Spleen (tissue), 7 donors: Measurements from ENCODE around the gene MACROD2.

Source experiments
- POLR2AphosphoS5 ChIP-seq, 3 donors: sonication (generic); formaldehyde crosslinking; IDR thresholded peaks; one replicate each; pipeline ENCODE4 v1.5.1; 2017; ENCODE audit warnings: antibody characterized with exemption in 3 of 3
- TF ChIP-seq, protein P1 (sequence below), 11 experiments: fragments of 200-600 bp in 7 of 11; fragments of 450-650 bp in 4 of 11; sonication (generic) in 4 of 11; IDR thresholded peaks in 8 of 11; conservative IDR thresholded peaks in 3 of 11; 1 replicate in 7 of 11; 2 replicates in 4 of 11; pipeline versions ENCODE4 v1.4.0 to v1.8.0; 2016 to 2021; ENCODE audit warnings: antibody characterized with exemption in 11 of 11, inconsistent platforms in 4 of 11, mild to moderate bottlenecking in 1 of 11
- donor health status: DM: no; HTN: no; CAD: no; lungs with moderate emphysema.
- donor health status: DM: no; HTN: no; CAD: no.
- donor health status: DM: no; HTN: no; CAD: no.

DNA sequence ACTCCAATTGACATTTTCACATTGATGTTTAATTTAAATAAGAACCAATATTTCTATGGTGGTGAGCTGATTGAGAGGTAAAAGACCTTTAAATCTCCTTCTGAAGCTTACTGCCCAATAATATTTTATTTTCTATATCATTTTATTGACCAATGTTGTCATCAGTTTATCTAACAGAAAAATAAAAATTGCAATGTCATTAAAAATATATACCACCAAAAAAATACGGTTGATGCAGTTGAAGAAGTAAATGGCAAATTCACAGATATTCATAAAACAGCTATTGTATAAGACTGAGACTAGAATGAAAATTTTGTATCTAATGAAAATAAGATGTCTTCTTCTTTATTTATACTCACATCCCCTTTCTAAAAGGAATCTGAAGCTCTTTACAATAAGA lies 1375.1 kb downstream of the MACROD2 start:
- no peak for TF ChIP-seq POLR2AphosphoS5 (IDR thresholded peaks at IDR 0.05)
- TF ChIP-seq, protein P1, sequence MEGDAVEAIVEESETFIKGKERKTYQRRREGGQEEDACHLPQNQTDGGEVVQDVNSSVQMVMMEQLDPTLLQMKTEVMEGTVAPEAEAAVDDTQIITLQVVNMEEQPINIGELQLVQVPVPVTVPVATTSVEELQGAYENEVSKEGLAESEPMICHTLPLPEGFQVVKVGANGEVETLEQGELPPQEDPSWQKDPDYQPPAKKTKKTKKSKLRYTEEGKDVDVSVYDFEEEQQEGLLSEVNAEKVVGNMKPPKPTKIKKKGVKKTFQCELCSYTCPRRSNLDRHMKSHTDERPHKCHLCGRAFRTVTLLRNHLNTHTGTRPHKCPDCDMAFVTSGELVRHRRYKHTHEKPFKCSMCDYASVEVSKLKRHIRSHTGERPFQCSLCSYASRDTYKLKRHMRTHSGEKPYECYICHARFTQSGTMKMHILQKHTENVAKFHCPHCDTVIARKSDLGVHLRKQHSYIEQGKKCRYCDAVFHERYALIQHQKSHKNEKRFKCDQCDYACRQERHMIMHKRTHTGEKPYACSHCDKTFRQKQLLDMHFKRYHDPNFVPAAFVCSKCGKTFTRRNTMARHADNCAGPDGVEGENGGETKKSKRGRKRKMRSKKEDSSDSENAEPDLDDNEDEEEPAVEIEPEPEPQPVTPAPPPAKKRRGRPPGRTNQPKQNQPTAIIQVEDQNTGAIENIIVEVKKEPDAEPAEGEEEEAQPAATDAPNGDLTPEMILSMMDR (IDR thresholded peaks at IDR 0.05 in 8 of 11, conservative IDR thresholded peaks at IDR 0.05 in 3 of 11) = no peak
